Measurements from ENCODE around the gene FKBP3. TPM values are rescaled to one million over a fixed set of nuclear protein-coding genes. Genes with fewer than 3 reads are reported as not detected.

Gene FKBP3
- total RNA-seq, 1 donor from 2014 or later, result 77.0 TPM

DNA sequence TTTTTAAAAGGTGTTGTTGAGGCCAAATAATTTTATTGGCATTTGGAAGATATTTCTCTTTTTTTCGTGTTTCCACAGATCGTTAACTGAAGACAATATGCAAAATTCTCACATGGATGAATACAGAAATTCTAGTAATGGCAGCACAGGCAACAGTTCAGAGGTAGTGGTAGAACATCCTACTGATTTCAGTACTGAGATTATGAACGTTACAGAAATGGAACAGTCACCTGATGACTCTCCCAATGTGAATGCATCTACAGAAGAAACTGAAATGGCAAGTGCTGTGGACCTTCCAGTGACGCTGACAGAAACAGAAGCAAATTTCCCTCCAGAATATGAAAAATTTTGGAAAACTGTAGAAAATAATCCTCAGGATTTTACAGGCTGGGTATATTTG lies 39.1 kb downstream of the FKBP3 start:
- Histone ChIP-seq H3K27ac (ENCODE audit: low read depth, low read length) (no peak overlapping the region), H3K79me2 (ENCODE audit: insufficient read depth, low read length) (peaks cover 81% of the 10 kb centered on the region), H3K4me2 (ENCODE audit: low read length) (no peak overlapping the region), H2AFZ (ENCODE audit: low read depth, low read length) (no peak overlapping the region), H3K4me1 (ENCODE audit: insufficient read depth, low read length) (peaks cover 2% of the 10 kb centered on the region), H3K9ac (ENCODE audit: low read length) (no peak overlapping the region), H3K4me3 (ENCODE audit: insufficient read depth, low read depth, low read length) (no peak overlapping the region), H4K20me1 (ENCODE audit: insufficient read depth, low read length) (peaks cover 36% of the 10 kb centered on the region), H3K36me3 (ENCODE audit: insufficient read depth, low read length) (peaks cover 24% of the 10 kb centered on the region), H3K9me3 (ENCODE audit: insufficient read depth, low read depth, low read length) (no peaks in the 10 kb centered on the region), H3K27me3 (ENCODE audit: insufficient read depth, low read length) (no peaks in the 10 kb centered on the region)
- H3K27ac Mint-ChIP-seq (ENCODE audit: unreplicated experiment), result no peak overlapping the region
- no peak for DNase-seq (ENCODE audit: low read depth)
- peaks cover 14% of the 10 kb centered on the region for H3K4me1 Mint-ChIP-seq (ENCODE audit: low read depth, unreplicated experiment)
- H3K9me3 Mint-ChIP-seq (ENCODE audit: unreplicated experiment), result no peaks in the 10 kb centered on the region
- TF ChIP-seq EZH2 (IDR thresholded peaks at IDR 0.05; ENCODE audit: insufficient read depth, low read length), result no peak
- TF ChIP-seq, protein P1, sequence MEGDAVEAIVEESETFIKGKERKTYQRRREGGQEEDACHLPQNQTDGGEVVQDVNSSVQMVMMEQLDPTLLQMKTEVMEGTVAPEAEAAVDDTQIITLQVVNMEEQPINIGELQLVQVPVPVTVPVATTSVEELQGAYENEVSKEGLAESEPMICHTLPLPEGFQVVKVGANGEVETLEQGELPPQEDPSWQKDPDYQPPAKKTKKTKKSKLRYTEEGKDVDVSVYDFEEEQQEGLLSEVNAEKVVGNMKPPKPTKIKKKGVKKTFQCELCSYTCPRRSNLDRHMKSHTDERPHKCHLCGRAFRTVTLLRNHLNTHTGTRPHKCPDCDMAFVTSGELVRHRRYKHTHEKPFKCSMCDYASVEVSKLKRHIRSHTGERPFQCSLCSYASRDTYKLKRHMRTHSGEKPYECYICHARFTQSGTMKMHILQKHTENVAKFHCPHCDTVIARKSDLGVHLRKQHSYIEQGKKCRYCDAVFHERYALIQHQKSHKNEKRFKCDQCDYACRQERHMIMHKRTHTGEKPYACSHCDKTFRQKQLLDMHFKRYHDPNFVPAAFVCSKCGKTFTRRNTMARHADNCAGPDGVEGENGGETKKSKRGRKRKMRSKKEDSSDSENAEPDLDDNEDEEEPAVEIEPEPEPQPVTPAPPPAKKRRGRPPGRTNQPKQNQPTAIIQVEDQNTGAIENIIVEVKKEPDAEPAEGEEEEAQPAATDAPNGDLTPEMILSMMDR (IDR thresholded peaks at IDR 0.05; ENCODE audit: insufficient read depth, low read depth, low read length), result no peak
- no peak overlapping the region for H3K4me3 Mint-ChIP-seq (ENCODE audit: unreplicated experiment)
- peaks cover 9% of the 10 kb centered on the region for H3K36me3 Mint-ChIP-seq (ENCODE audit: low read depth, unreplicated experiment)
- FAIRE-seq, result no peak
- no peaks in the 10 kb centered on the region for H3K27me3 Mint-ChIP-seq (ENCODE audit: low read depth, unreplicated experiment)

DNA sequence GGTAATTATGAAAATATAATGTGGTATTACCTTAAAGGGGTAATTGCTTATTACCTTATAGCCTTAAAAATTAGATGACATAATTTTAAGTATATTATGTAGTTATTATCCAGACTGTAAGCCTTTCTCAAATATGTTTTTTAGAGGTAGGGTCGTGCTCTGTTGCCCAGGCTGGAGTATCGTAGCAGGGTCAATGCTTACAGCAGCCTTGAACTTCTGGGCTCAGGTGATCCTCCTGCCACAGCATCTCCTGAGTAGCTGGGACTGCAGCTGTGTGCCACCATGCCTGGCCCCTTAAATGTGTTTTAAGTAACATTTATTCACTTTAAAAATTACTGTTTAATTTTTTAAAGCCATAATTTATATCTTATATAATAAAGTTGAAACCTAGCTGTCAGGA lies 40.0 kb downstream of the FKBP3 start:
- Histone ChIP-seq H3K27ac (ENCODE audit: low read depth, low read length) (no peak overlapping the region), H3K36me3 (ENCODE audit: insufficient read depth, low read length) (peaks cover 19% of the 10 kb centered on the region), H2AFZ (ENCODE audit: low read depth, low read length) (no peak overlapping the region), H3K4me3 (ENCODE audit: insufficient read depth, low read depth, low read length) (no peak overlapping the region), H3K4me1 (ENCODE audit: insufficient read depth, low read length) (peaks cover 9% of the 10 kb centered on the region), H3K4me2 (ENCODE audit: low read length) (no peak overlapping the region), H4K20me1 (ENCODE audit: insufficient read depth, low read length) (peaks cover 45% of the 10 kb centered on the region), H3K9me3 (ENCODE audit: insufficient read depth, low read depth, low read length) (no peaks in the 10 kb centered on the region), H3K27me3 (ENCODE audit: insufficient read depth, low read length) (no peaks in the 10 kb centered on the region), H3K79me2 (ENCODE audit: insufficient read depth, low read length) (peaks cover 88% of the 10 kb centered on the region), H3K9ac (ENCODE audit: low read length) (no peak overlapping the region)
- Mint-ChIP-seq H3K9me3 (ENCODE audit: unreplicated experiment) (no peaks in the 10 kb centered on the region), H3K4me3 (ENCODE audit: unreplicated experiment) (no peak overlapping the region), H3K36me3 (ENCODE audit: low read depth, unreplicated experiment) (peaks cover 4% of the 10 kb centered on the region), H3K4me1 (ENCODE audit: low read depth, unreplicated experiment) (peaks cover 22% of the 10 kb centered on the region), H3K27me3 (ENCODE audit: low read depth, unreplicated experiment) (no peaks in the 10 kb centered on the region), H3K27ac (ENCODE audit: unreplicated experiment) (no peak overlapping the region)
- DNase-seq (ENCODE audit: low read depth) (no peak), FAIRE-seq (no peak)
- TF ChIP-seq, protein P1 (IDR thresholded peaks at IDR 0.05; ENCODE audit: insufficient read depth, low read depth, low read length), result no peak
- no peak for TF ChIP-seq EZH2 (IDR thresholded peaks at IDR 0.05; ENCODE audit: insufficient read depth, low read length)

DNA sequence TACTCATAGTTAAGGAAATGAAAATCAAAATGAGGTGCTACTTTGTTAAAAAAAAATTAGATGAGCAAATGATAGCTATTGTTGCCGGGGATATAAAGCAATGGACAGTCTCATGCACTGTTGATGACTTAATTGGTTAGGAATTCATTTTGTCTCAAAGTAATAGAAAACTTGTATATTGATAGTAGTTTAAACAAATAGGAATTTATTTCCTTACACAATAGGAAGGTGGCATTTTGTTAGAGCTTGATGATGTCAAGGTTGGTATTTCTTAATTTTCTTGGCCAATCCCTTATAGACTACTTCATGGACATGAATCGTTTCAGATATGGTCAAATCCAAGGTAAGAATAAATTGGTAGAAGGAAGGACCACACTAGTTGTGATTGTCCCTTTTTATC lies 42.6 kb downstream of the FKBP3 start:
- FAIRE-seq (no peak), DNase-seq (ENCODE audit: low read depth) (peak; percentile 45)
- H3K9ac ChIP-seq (ENCODE audit: low read length), result no peak overlapping the region
- H3K27me3 Mint-ChIP-seq (ENCODE audit: low read depth, unreplicated experiment), result no peaks in the 10 kb centered on the region
- peaks cover 41% of the 10 kb centered on the region for H3K4me1 Mint-ChIP-seq (ENCODE audit: low read depth, unreplicated experiment)
- no peak overlapping the region for H3K27ac ChIP-seq (ENCODE audit: low read depth, low read length)
- H2AFZ ChIP-seq (ENCODE audit: low read depth, low read length), result no peak overlapping the region
- H3K9me3 Mint-ChIP-seq (ENCODE audit: unreplicated experiment), result no peaks in the 10 kb centered on the region
- no peaks in the 10 kb centered on the region for H3K9me3 ChIP-seq (ENCODE audit: insufficient read depth, low read depth, low read length)
- TF ChIP-seq, protein P1 (IDR thresholded peaks at IDR 0.05; ENCODE audit: insufficient read depth, low read depth, low read length), result no peak
- no peak for TF ChIP-seq EZH2 (IDR thresholded peaks at IDR 0.05; ENCODE audit: insufficient read depth, low read length)
- peaks cover 68% of the 10 kb centered on the region for H4K20me1 ChIP-seq (ENCODE audit: insufficient read depth, low read length)
- no peak overlapping the region for H3K4me2 ChIP-seq (ENCODE audit: low read length)
- peaks cover 9% of the 10 kb centered on the region for H3K4me1 ChIP-seq (ENCODE audit: insufficient read depth, low read length)
- H3K79me2 ChIP-seq (ENCODE audit: insufficient read depth, low read length), result peaks cover 99% of the 10 kb centered on the region
- H3K4me3 ChIP-seq (ENCODE audit: insufficient read depth, low read depth, low read length), result no peak overlapping the region
- peak overlapping the region; percentile 27 for H3K27ac Mint-ChIP-seq (ENCODE audit: unreplicated experiment)
- peaks cover 2% of the 10 kb centered on the region for H3K36me3 Mint-ChIP-seq (ENCODE audit: low read depth, unreplicated experiment)
- no peaks in the 10 kb centered on the region for H3K27me3 ChIP-seq (ENCODE audit: insufficient read depth, low read length)
- no peak overlapping the region for H3K4me3 Mint-ChIP-seq (ENCODE audit: unreplicated experiment)
- peaks cover 11% of the 10 kb centered on the region for H3K36me3 ChIP-seq (ENCODE audit: insufficient read depth, low read length)

Data from astrocyte (in vitro differentiated cells and primary cell).